GM18909 (cell line): ENCODE data around the gene VAPB.

Source experiments
- ATAC-seq: cut with Tn5 transposase; IDR thresholded peaks from one replicate; pipeline ENCODE4 v1.9.1; 2021; ENCODE audit warnings: mild to moderate bottlenecking; ENCODE audit not compliant: unreplicated experiment, poor library complexity

Gene VAPB

DNA sequence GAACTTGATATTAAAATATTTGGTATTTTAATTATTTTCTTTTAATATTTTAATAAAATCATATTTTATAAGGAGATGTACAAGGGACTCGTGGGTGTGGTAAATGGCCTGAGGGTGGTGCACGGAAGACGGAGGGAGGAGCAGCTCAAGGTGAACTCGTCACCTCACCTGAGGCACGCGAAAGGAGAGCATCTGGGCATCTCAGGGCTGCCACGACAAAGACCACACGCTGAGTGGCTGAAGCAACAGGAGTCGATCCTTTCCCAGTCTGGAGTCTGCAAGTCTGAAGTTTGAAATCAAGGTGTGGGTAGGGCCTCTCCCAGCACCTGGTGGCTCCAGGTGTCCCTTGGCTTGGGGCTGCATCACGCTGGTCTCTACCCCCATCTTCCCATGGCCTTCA lies 86.4 kb downstream of the VAPB start:
- no peak for ATAC-seq

DNA sequence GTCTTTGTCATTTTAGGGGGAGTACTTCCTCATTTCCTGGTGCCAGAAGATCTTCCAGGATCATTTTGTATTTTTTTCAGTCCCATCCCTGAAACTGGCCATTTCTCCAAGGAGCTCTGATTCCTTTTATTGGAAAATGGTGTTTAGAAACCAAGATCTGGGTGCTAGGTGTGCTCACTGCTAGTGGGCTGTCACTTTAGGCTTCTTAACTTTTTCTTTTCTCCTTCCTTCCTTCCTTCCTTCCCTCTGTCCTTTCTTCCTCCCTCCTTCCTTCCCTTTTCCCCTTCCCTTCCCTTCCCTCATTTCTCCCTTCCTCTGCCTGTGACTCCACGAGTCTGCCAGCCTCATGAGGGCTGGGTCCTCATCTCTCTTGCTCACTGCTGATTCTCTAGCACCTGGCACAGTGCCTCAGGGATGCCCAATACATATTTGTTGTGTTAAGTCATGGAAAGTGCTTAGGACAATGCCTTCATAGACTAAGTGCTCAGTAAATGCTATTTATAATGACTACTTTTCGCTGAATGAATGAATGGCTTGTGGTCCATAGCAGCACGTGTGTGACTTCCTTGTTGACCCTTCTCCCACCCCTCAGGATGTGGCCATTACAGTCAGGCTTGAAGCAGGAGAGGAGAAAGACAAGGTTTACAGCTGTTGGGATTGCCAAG lies 89.2 kb downstream of the VAPB start:
- ATAC-seq: no peak

DNA sequence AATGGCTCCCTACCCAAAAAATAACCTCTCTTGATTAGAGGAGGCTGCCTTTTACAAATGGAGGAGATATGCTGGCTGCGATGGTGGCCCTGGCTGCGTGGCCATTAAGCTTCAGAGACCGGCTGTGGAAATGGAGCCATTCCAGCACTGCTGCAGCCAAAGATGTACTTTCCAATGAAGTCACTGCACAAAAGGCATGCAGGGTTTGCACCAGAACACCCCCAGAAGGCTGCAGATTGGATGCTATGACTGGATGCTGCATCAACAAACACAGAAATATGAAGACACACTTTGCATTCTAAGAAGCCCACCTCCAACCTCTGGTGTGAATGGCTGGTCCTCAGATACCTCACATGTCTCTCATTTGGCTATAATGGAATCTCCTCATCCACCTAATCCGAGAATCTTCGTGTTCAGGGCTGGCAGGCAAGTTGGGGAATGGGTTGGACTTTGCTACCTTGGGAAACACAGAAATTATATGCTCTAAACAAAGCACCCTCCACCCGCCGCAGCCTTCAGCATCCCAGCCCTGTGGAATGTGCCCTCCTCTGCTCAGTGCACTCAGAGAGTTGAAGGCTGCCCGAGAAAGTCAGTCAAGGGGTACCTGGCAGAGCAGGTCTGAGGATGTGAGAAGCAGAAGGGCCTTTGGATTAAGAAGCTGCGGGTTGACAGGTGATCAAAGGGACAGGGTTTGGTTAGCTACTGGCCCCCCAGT lies 90.9 kb downstream of the VAPB start:
- no peak for ATAC-seq

DNA sequence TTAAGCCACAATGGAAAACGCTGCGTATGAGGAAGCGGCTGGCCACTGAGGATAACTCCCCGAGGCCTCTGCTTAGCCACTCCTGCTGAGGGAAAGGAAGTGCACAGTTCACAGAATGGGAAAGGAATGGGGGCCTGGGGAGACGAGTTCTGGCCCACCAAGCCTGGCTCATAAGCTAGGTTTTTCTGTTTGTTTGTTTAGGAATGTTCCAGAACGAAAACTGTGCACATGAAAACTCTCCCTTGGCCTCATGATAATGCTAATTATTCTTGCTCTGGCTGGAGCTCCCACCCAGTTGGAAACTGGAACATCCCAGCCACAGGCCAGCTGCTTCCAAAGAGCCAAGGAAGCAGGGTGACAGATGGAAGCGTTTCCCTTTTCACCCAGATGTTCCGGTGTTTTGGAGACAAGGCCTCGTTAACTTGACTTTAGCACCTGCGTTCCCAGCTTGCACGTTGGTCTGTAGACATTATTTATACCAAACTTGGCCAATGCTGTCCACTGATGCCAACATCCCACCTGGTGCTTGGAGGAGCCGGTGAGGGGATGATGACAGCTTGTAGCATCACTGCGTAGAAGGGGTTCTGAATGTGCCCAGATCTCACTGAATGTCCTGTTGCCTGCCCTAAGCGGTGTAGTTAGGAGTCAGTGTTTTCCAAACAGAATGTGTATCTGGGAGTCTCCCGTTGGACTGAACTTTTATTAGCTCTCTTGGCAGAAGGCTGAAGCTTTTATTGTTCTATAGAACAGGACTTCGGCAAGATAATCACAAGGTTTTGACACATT lies 91.7 kb downstream of the VAPB start:
- no peak for ATAC-seq

DNA sequence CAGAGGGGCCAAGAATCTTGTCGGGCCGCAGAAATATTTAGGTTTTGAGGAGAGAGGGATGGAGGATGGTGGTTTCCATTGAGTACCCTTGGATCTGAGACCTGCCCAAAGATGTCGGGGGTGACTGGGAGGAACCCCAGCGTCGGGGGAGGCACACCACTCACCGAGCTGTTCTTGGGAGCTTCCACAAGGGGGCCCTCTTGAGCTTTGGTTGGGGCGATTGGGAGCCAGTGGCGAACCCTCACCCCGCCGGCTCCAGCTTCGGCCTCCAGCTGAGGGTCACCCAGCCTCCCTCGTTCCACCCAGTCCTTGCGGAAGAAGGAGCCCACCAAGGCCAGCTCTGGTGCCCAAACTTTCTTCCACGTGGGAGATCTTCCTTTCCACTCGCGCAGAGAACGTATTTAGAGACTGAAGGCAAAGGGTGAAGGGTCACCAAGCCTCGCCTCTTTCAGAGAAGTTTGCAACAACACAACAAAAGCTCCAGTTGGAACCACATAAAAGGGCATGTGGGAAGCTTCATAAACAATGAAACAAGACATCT lies 92.5 kb downstream of the VAPB start:
- ATAC-seq: no peak

DNA sequence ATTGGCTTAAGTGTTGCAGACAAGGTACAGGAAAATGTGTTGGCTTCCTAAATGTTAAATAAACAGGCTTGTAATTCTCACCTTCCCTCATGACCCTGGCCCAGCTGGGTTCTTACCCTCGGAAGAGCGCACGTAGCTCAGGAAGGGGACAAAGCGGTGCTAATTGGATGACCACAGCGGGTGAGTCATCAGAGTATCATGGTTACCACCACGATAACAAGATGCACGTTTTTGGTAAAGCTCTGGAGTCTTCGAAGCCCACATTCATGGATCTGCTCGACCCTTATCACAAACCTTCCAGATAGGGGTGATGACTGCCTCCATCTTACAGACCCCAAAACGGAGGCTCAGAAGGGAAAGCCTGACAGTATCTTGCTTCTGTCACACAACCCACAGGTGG lies 93.4 kb downstream of the VAPB start:
- ATAC-seq: no peak

DNA sequence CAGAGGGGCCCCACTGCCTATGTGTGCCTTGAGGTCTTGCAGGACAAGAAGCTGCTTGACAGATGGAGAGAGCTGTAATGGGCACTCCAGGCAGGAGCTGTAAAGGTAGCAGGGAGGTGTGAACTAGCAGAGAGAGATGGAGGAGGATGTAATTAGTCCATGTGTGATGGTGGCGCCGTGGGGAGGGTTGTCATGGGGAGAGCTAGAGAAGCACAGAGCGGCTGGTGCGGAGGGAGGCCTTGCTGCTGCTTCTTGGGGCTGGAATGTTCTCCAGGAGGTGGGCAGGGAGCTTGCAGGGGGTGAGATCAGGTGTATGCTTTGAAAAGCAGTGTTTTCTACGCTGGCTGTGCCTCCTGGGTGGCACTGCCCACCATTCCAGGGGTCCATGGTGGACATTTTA lies 94.0 kb downstream of the VAPB start:
- ATAC-seq: no peak

DNA sequence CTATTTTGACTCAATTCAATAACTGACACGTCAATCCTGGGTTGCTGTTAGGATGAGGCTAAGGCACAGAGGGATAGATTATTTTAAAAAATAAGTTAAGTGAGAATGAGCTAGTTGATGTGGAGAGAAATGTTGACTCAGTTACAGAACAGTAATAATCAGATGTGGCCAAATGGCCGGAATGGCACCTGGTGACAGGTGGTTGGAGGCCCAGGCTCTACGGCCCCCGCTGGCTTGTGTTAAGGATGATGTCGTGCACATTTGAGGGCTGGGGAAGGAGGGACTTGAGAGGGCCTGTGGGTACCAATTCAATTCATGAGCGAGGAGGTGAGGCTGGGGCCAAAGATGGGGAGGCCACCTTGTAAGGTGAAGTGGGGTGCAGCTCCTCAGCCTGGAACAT lies 94.4 kb downstream of the VAPB start:
- no peak for ATAC-seq

DNA sequence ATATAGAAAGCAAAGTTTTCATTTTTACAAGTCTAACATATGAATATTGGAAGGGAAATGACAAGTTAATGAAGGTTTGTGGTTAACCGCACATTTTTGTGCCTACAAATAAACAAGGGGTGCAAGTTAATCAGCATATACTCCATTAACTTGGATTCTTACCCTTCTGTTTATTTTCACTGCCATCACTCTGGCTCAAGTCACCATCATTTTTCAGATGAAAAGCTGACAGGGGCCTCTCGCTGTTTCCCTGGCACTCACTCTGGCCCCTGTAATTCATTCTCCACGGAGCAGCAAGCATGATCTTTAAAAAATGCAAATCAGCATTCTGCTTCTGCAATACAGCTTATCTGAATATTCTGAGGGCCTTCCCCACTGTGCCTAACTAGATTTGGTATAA lies 96.4 kb downstream of the VAPB start:
- ATAC-seq: no peak

DNA sequence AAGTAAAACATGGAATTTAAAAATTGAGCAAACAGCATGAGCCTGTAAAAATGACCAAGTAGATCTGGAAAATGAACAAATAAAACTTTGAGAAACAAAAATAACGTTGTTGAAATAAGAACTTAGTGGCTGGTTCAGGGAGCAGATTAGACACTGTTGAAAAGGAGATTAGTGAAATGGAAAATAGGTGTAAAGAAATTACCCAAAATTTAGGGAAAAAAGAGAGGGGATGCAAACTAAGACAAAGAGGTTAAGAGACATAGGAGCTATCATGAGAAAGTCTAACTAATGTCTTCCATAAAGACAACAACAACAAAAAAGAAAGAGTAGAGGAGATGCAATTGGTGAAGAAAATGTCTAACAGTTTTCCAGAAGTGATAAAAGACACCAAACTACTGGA lies 97.2 kb downstream of the VAPB start:
- no peak for ATAC-seq

DNA sequence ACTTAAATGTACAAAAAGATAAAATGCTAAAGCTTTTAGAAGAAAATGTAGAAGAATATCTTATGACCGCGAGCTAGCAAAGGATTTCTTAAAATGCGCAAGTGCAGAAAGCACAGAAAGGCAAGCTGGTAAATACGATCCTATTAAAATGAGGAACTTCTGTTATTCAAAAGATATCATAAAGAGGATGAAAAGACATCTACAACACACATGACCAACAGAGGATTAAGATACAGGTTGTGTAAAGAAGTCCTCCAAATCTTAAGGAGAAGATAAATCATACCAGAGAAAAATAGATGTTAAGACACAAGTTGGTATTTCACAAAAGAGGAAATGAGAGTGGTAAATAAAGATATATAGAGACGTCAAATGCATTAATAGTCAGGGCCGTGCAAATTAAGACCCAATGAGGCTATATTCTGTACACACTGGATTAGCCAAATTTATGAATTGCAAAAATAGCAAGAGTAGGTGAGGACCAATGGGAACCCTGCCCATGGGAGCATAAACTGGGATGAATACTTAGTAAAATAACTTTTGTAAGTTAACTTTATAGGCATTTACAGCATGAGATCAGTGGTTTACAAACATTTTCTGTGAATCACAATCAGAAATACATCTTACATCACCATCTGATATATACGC lies 103.2 kb downstream of the VAPB start:
- ATAC-seq: no peak

DNA sequence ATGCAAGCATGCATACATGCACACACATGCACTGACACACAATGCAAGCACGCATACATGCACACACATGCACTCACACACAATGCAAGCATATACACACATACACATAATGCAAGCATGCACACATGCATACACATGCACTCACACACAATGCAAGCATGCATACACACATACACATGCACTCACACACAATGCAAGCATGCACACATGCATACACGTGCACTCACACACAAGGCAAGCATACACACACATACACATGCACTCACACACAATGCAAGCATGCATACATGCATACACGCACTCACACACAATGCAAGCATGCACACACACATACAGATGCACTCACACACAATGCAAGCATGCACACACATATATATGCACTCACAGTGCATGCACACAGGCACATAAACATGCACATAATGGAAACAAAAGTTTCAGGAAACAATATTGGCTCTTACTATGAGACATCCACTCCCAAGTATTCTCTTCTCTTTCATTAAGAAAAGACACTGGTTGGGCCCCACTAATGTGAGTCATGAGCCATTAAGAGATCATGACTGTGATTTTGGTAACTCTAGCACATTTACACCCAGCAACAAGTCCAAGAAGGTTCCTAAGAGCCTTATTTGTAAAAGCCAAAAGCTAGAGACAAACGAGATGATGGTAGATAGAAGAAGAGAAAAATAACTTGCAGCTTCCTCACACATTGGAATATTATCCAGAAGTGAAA lies 103.9 kb downstream of the VAPB start:
- no peak for ATAC-seq

DNA sequence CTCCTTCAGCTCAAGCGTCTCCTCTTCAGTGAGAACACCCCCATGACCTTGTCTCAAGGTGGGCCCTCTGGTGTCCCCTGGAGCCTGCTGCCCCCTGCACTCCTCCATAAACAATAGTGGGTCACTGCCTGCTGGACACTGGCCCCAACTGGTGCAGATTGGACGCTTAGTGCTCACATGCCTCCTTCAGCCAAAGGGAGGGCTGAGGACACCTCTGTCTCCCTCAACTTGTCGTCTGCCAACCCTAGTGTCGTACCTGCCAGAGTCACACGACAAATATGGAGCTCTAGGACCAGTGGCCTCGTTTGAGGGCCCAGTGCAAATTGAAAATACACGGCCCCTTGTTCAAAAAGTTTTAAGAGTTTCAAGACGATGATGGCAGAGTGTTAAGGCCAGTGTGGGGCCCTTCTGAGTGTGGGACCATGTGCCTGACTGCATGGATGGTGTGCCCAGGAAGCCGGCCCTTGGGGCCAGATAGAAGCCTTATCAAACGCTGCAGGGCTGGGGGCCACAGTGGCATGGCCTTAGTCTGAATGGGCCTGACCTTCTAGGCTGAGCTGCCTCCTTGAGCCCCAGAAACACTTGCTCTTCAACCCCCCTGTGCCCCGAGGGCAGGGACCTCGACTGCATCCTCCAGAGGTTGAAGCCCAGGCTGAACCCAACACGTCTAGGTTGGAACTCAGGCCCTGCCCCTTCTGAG lies 106.0 kb downstream of the VAPB start:
- ATAC-seq: no peak

DNA sequence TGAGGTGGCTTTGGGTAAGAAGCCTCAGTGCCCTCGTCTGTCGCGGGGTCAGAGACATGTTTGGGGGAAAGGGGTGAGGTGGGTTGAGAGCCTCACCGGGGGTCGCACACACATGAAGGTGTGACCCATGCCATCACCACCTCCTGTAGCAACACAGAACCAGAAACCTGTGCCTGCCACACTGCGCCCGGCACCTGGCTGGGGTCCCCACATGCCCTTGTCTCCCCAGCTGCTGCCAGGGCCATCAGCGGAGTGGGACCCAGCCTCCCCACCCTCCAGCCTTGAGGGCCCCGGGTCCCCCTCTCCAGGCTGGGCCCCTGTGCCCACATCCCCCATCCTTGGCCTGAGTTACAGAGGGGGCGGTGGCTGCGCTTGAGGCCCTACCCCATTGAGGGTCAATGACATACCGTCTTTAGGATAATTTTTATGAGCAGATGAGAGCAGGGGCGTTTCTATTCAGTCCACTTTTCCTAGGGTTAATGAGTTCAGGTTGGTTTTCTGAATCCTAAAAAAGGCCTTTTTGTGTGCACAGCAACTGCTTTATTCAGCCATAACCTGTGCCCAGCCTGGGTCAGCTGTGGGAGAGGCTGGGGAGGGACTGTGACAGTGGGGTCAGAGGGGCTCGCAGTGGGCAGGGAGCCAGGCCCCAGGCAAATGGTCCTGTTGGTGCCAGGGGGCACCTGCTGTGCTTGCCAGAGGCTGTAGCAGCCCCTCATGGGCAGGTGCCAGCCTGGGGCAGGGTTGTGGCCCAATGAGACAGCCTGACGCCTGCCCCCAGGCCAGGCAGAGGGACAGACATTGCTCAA lies 106.8 kb downstream of the VAPB start:
- ATAC-seq: no peak

DNA sequence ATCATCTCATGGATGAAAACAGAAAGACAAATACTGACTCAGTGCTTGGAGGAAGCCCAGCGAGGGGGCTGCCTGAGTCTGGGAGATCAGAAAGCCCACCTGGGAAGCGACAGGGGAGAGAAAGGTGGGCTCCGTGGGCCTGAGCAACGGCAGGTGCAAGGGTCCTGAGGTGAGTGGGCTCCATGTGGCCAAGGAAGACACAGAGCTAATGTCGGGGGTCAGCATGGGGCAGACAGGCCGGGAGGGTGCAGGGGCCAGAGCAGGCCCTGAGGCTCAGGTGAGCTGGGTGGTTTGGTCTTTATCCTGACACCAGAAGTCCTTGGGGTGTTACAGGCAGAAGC lies 107.4 kb downstream of the VAPB start:
- ATAC-seq: no peak

DNA sequence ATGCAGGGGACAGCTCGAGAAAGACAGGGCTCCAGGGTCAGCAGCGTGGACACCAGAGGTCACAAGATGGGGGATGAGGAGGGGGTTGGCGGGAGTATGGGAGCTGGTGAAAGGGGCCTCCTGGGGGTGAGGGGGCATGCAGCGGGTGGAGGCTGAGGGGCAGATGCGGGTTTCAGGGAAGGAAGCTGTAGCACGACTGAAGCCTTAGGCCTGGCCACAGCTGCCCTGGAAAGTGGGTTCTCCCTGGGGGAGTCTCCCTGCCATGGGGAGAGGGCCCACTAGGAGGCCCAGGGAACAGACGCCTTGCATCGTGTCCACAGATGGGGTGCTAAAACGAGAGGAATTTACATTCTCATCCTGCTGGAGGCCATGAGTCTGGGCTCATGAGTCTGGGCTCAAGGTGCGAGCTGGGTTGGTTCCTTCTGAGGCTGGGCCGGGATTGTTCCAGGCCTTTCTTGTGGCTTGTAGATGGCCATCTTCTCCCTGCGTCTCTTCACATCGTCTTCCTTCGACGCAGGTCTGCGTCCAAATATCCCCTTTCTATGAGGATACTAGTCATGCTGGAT lies 108.1 kb downstream of the VAPB start:
- no peak for ATAC-seq

DNA sequence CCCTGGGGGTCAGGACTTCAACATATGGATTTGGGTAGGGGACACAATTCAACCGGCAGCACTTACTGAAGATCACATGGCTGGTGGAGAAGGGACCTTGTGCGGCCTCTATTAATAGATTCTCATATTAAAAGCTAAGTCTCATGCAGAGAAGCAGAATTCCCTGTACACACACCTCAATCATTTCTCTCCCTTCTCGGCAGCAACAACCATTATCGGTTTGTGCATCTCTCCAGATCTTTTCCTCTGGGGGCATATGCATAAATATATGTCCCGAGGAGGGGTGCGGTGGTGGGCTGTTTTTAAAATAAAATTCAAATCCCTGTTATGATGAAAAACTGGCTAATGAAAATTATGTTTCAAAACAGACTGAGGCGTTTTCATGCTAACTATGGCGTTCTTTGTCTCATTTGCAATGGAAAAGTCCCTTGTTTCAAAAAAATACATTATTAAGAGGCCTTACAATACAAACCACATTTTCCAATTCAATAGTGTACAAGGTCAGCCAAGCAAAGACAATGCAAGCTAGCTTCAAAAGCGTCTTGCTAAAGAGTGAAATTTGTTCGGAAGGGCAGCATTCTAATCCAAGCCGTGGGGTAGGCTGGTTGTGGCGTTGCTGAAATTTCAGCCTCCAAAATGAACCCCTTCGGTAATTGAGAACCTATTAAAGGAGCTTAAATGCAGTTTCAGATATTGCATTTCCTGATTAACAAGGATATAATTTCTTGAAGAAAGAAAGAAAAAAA lies 108.9 kb downstream of the VAPB start:
- ATAC-seq: no peak
